ENCODE results near the gene RMI1.
"Not testable (repeated sequence)": the region's sequence is repeated elsewhere in the genome, so short reads cannot be mapped to it uniquely, and the experiment has no call there.

The RMI1 gene

DNA sequence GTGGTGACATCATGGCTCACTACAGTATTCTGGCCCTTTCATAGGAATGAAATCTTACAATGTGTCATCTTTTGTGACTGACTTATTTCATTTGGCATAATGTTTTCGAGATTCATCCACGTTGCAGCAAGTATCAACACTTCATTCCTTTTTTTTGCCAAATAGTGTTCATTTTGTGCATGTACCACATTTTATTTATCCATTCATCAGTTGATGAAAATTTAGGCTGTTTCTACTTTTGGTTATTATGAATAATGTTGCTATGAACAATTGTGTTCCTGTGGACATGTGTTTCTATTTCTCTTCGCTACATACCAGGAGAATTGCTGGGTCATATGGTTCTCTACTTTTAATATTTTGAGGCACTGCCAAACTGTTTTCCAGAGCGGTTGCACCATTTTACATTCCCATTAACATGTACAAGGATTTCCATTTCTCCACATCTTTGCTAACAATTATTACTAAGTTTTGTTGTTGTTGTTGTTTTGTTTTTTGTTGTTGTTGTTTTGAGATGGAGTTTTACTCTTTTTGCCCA is 43.5 kb downstream of the RMI1 start:
- DNase-seq = no peak
- Histone ChIP-seq H3K23ac (ENCODE audit: low read length in 2 of 2) (no peak overlapping the region), H2BK12ac (ENCODE audit: low read length in 2 of 2) (no peak overlapping the region), H4K91ac (ENCODE audit: low read length) (no peak overlapping the region), H3K27ac (ENCODE audit: low read length, poor library complexity, severe bottlenecking) (no peak overlapping the region), H3K4me2 (ENCODE audit: low read length, poor library complexity, severe bottlenecking) (no peak overlapping the region), H2AK5ac (ENCODE audit: low read length, severe bottlenecking) (no peak overlapping the region), H3K18ac (ENCODE audit: low read depth in 1 of 2, low read length in 2 of 2) (no peak overlapping the region), H2BK5ac (ENCODE audit: low read depth, low read length, poor library complexity, severe bottlenecking) (no peak overlapping the region), H2BK120ac (ENCODE audit: low read depth, low read length) (no peak overlapping the region), H4K8ac (ENCODE audit: low read length) (no peak overlapping the region), H3K4ac (ENCODE audit: low read depth in 1 of 2, low read length in 2 of 2) (no peak overlapping the region), H3K79me1 (replicated peaks; ENCODE audit: low read length, poor library complexity, severe bottlenecking) (no peaks in the 10 kb centered on the region), H3K9me3 (ENCODE audit: control insufficient read depth, low read length) (no peaks in the 10 kb centered on the region), H3K27me3 (ENCODE audit: control insufficient read depth in 1 of 2, insufficient read depth in 1 of 2, low read length in 2 of 2) (no peaks in the 10 kb centered on the region), H3K4me1 (ENCODE audit: control insufficient read depth, insufficient read depth, low read depth, low read length) (no peaks in the 10 kb centered on the region), H3K14ac (ENCODE audit: low read length in 2 of 2) (no peak overlapping the region), H2BK15ac (ENCODE audit: low read depth, poor library complexity, severe bottlenecking) (no peak overlapping the region), H3K36me3 (ENCODE audit: control insufficient read depth in 1 of 2, insufficient read depth in 2 of 2, low read depth in 1 of 2, low read length in 2 of 2) (no peaks in the 10 kb centered on the region), H2AFZ (ENCODE audit: low read depth, low read length) (no peak overlapping the region), H3K9ac (ENCODE audit: low read length) (no peak overlapping the region), H3K4me3 (ENCODE audit: insufficient read depth in 1 of 2, low read depth in 1 of 2, low read length in 2 of 2) (no peak overlapping the region)
- WGBS = 86% methylated on average over 1 of the region's 4 CpGs

DNA sequence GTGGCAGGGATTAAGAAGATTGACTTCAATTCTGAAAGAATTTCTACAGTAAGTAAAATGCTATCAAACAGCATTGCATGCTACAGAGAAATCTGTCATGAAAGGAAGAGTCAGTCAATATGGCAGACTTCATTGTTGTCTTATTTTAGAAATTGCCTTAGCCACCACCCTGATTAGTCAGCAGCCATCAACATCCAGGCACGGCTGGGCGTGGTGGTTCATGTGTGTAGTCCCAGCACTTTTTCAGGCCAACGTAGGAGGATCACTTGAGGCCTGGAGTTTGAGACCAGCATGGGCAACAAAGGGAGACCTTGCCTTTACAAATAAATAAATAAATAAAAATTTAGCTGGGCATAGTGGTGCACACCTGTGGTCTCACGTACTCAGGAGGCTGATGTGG is 46.6 kb downstream of the RMI1 start:
- Histone ChIP-seq H2BK120ac (ENCODE audit: low read depth, low read length) (no peak overlapping the region), H2AFZ (ENCODE audit: low read depth, low read length) (no peak overlapping the region), H2BK15ac (ENCODE audit: low read depth, poor library complexity, severe bottlenecking) (no peak overlapping the region), H3K9me3 (ENCODE audit: control insufficient read depth, low read length) (no peaks in the 10 kb centered on the region), H4K8ac (ENCODE audit: low read length) (no peak overlapping the region), H4K91ac (ENCODE audit: low read length) (no peak overlapping the region), H2BK12ac (ENCODE audit: low read length in 2 of 2) (no peak overlapping the region), H3K9ac (ENCODE audit: low read length) (no peak overlapping the region), H3K27ac (ENCODE audit: low read length, poor library complexity, severe bottlenecking) (no peak overlapping the region), H2AK5ac (ENCODE audit: low read length, severe bottlenecking) (no peak overlapping the region), H3K4me1 (ENCODE audit: control insufficient read depth, insufficient read depth, low read depth, low read length) (no peaks in the 10 kb centered on the region), H3K4me3 (ENCODE audit: insufficient read depth in 1 of 2, low read depth in 1 of 2, low read length in 2 of 2) (no peak overlapping the region), H3K4ac (ENCODE audit: low read depth in 1 of 2, low read length in 2 of 2) (no peak overlapping the region), H3K18ac (ENCODE audit: low read depth in 1 of 2, low read length in 2 of 2) (no peak overlapping the region), H3K36me3 (ENCODE audit: control insufficient read depth in 1 of 2, insufficient read depth in 2 of 2, low read depth in 1 of 2, low read length in 2 of 2) (no peaks in the 10 kb centered on the region), H3K23ac (ENCODE audit: low read length in 2 of 2) (no peak overlapping the region), H3K79me1 (replicated peaks; ENCODE audit: low read length, poor library complexity, severe bottlenecking) (no peaks in the 10 kb centered on the region), H3K27me3 (ENCODE audit: control insufficient read depth in 1 of 2, insufficient read depth in 1 of 2, low read length in 2 of 2) (no peaks in the 10 kb centered on the region), H3K14ac (ENCODE audit: low read length in 2 of 2) (no peak overlapping the region), H3K4me2 (ENCODE audit: low read length, poor library complexity, severe bottlenecking) (no peak overlapping the region), H2BK5ac (ENCODE audit: low read depth, low read length, poor library complexity, severe bottlenecking) (no peak overlapping the region)
- no peak for DNase-seq
- 89% methylated on average over 4 of the region's 4 CpGs for WGBS

DNA sequence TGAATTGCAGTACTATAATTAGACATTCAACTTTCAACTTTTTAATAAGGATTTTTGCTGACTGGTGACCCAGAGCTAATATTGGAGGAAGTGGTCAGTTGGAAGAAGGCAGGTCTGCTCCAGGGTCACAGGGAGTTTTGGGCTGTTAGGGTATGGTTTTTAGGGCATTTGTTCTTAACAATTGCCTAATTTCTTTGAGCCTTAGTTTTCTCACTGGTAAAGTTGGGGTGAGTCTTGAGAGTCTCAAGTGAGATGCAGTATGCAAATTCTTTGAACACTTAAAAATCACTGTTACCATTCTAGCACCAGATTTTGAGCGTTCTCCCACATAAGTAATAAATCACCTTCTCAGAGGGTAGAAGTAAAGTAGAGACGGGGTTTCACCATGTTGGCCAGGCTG is 50.9 kb downstream of the RMI1 start:
- DNase-seq = no peak
- Histone ChIP-seq H4K91ac (ENCODE audit: low read length) (no peak overlapping the region), H3K27ac (ENCODE audit: low read length, poor library complexity, severe bottlenecking) (no peak overlapping the region), H2AFZ (ENCODE audit: low read depth, low read length) (no peak overlapping the region), H3K18ac (ENCODE audit: low read depth in 1 of 2, low read length in 2 of 2) (no peak overlapping the region), H3K4me1 (ENCODE audit: control insufficient read depth, insufficient read depth, low read depth, low read length) (no peaks in the 10 kb centered on the region), H4K8ac (ENCODE audit: low read length) (no peak overlapping the region), H3K9me3 (ENCODE audit: control insufficient read depth, low read length) (no peaks in the 10 kb centered on the region), H3K14ac (ENCODE audit: low read length in 2 of 2) (no peak overlapping the region), H3K79me1 (replicated peaks; ENCODE audit: low read length, poor library complexity, severe bottlenecking) (no peaks in the 10 kb centered on the region), H3K36me3 (ENCODE audit: control insufficient read depth in 1 of 2, insufficient read depth in 2 of 2, low read depth in 1 of 2, low read length in 2 of 2) (no peaks in the 10 kb centered on the region), H3K4me3 (ENCODE audit: insufficient read depth in 1 of 2, low read depth in 1 of 2, low read length in 2 of 2) (no peak overlapping the region), H3K9ac (ENCODE audit: low read length) (no peak overlapping the region), H3K4ac (ENCODE audit: low read depth in 1 of 2, low read length in 2 of 2) (no peak overlapping the region), H2BK15ac (ENCODE audit: low read depth, poor library complexity, severe bottlenecking) (no peak overlapping the region), H2BK120ac (ENCODE audit: low read depth, low read length) (no peak overlapping the region), H2AK5ac (ENCODE audit: low read length, severe bottlenecking) (no peak overlapping the region), H3K27me3 (ENCODE audit: control insufficient read depth in 1 of 2, insufficient read depth in 1 of 2, low read length in 2 of 2) (no peaks in the 10 kb centered on the region), H3K23ac (ENCODE audit: low read length in 2 of 2) (no peak overlapping the region), H2BK5ac (ENCODE audit: low read depth, low read length, poor library complexity, severe bottlenecking) (no peak overlapping the region), H2BK12ac (ENCODE audit: low read length in 2 of 2) (no peak overlapping the region), H3K4me2 (ENCODE audit: low read length, poor library complexity, severe bottlenecking) (no peak overlapping the region)
- 94% methylated on average over 1 of the region's 2 CpGs for WGBS

DNA sequence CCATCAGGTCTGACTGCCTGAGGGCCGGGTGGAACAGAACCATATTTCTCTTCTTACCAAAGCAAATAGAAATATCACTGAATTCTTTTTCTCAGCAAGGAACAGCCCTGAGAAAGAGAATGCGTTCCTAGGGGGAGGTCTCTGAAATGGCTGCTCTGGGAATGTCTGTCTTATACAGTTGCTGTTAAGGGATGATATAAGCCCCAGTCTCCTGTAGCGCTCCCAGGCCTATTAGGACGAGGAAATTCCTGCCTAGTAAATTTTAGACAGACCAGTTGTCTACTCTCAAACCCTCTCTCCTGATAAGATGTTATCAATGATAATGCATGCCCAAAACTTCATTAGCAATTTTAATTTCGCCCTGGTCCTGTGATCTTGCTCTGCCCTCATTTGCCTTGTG is 61.3 kb downstream of the RMI1 start:
- not testable (repeated sequence) for H3K27me3 ChIP-seq (ENCODE audit: control insufficient read depth in 1 of 2, insufficient read depth in 1 of 2, low read length in 2 of 2); H3K9ac ChIP-seq (ENCODE audit: low read length); H4K8ac ChIP-seq (ENCODE audit: low read length); H2BK12ac ChIP-seq (ENCODE audit: low read length in 2 of 2); H2AFZ ChIP-seq (ENCODE audit: low read depth, low read length); H3K4ac ChIP-seq (ENCODE audit: low read depth in 1 of 2, low read length in 2 of 2); H2BK5ac ChIP-seq (ENCODE audit: low read depth, low read length, poor library complexity, severe bottlenecking); H3K9me3 ChIP-seq (ENCODE audit: control insufficient read depth, low read length); H3K27ac ChIP-seq (ENCODE audit: low read length, poor library complexity, severe bottlenecking); DNase-seq; H3K79me1 ChIP-seq (replicated peaks; ENCODE audit: low read length, poor library complexity, severe bottlenecking); H3K4me1 ChIP-seq (ENCODE audit: control insufficient read depth, insufficient read depth, low read depth, low read length); H3K4me3 ChIP-seq (ENCODE audit: insufficient read depth in 1 of 2, low read depth in 1 of 2, low read length in 2 of 2); H2BK15ac ChIP-seq (ENCODE audit: low read depth, poor library complexity, severe bottlenecking); H3K36me3 ChIP-seq (ENCODE audit: control insufficient read depth in 1 of 2, insufficient read depth in 2 of 2, low read depth in 1 of 2, low read length in 2 of 2); H3K14ac ChIP-seq (ENCODE audit: low read length in 2 of 2); H3K18ac ChIP-seq (ENCODE audit: low read depth in 1 of 2, low read length in 2 of 2); H2AK5ac ChIP-seq (ENCODE audit: low read length, severe bottlenecking); H3K23ac ChIP-seq (ENCODE audit: low read length in 2 of 2); H4K91ac ChIP-seq (ENCODE audit: low read length); H2BK120ac ChIP-seq (ENCODE audit: low read depth, low read length); H3K4me2 ChIP-seq (ENCODE audit: low read length, poor library complexity, severe bottlenecking)
- WGBS = 79% methylated on average over 3 of the region's 5 CpGs
